ENCODE data around the gene POLR2L. TPM values are rescaled to one million over a fixed set of nuclear protein-coding genes. Genes with fewer than 3 reads are reported as not detected.

The POLR2L gene
- polyA plus RNA-seq, 4 donors, result 84.8 to 149 (median 111) TPM

- DNase-seq (ENCODE audit: low read depth in 4 of 4, low spot score in 2 of 4), result no peak
Measured at GRCh38 chr11:855796-856195, 13.5 kb upstream of the POLR2L start.

- no peak for DNase-seq (ENCODE audit: low read depth in 4 of 4, low spot score in 2 of 4)
Measured at GRCh38 chr11:855330-855674, 13.0 kb upstream of the POLR2L start.

- no peak for DNase-seq (ENCODE audit: low read depth in 4 of 4, low spot score in 2 of 4)
Measured at GRCh38 chr11:854601-855329, 12.4 kb upstream of the POLR2L start.

GRCh38 chr11:853682-854448, 11.5 kb upstream of the POLR2L start:
- DNase-seq (ENCODE audit: low read depth in 4 of 4, low spot score in 2 of 4), result no peak

- no peak for DNase-seq (ENCODE audit: low read depth in 4 of 4, low spot score in 2 of 4)
Measured at GRCh38 chr11:852762-853161, 10.4 kb upstream of the POLR2L start.

GRCh38 chr11:850775-851763, 8.7 kb upstream of the POLR2L start:
- DNase-seq (ENCODE audit: low read depth in 4 of 4, low spot score in 2 of 4), result no peak

GRCh38 chr11:849951-850774, 7.8 kb upstream of the POLR2L start:
- no peak for DNase-seq (ENCODE audit: low read depth in 4 of 4, low spot score in 2 of 4)

GRCh38 chr11:849104-849824, 6.9 kb upstream of the POLR2L start:
- DNase-seq (ENCODE audit: low read depth in 4 of 4, low spot score in 2 of 4), result no peak

GRCh38 chr11:848380-848931, 6.1 kb upstream of the POLR2L start:
- no peak for DNase-seq (ENCODE audit: low read depth in 4 of 4, low spot score in 2 of 4)

GRCh38 chr11:847876-848275, 5.5 kb upstream of the POLR2L start:
- no peak for DNase-seq (ENCODE audit: low read depth in 4 of 4, low spot score in 2 of 4)

- DNase-seq (ENCODE audit: low read depth in 4 of 4, low spot score in 2 of 4), result no peak
Measured at GRCh38 chr11:846496-847098, 4.3 kb upstream of the POLR2L start.

- no peak for DNase-seq (ENCODE audit: low read depth in 4 of 4, low spot score in 2 of 4)
Measured at GRCh38 chr11:845872-846495, 3.7 kb upstream of the POLR2L start.

- peak in 2 of 4 donors; percentile 79 to 82 for DNase-seq (ENCODE audit: low read depth in 4 of 4, low spot score in 2 of 4)
Measured at GRCh38 chr11:844693-845644, 2.6 kb upstream of the POLR2L start.

GRCh38 chr11:843818-844692, 1.7 kb upstream of the POLR2L start:
- peak in 1 of 4 donors; percentile 68 for DNase-seq (ENCODE audit: low read depth in 4 of 4, low spot score in 2 of 4)

GRCh38 chr11:843086-843734, 881 bp upstream of the POLR2L start:
- DNase-seq (ENCODE audit: low read depth in 4 of 4, low spot score in 2 of 4), result no peak

GRCh38 chr11:841981-842369, 354 bp downstream of the POLR2L start:
- no peak for DNase-seq (ENCODE audit: low read depth in 4 of 4, low spot score in 2 of 4)

All from left renal cortex interstitium (tissue), 4 donors.